Left lung (tissue), 10 donors: ENCODE data around the gene ALOX5AP. TPM values are rescaled to one million over a fixed set of nuclear protein-coding genes. Genes with fewer than 3 reads are reported as not detected.

ENCODE experiments used
- ATAC-seq: fragments of 200-7000 bp; cut with Tn5 transposase; one replicate; pipeline ENCODE4 v1.9.1; 2020; ENCODE audit warnings: moderate library complexity
- DNase-seq, 4 donors: peaks; one replicate each; pipeline ENCODE4 v3.0.0-alpha.2; 2013 to 2020
- H3K27ac ChIP-seq, 2 donors: fragments of 200-600 bp; sonication (generic) in 1 of 2; one replicate each; pipeline versions ENCODE4 v1.5.0 to v1.8.0; 2020 to 2021
- H3K27me3 ChIP-seq, 2 donors: fragments of 200-600 bp; sonication (generic) in 1 of 2; one replicate each; pipeline versions ENCODE4 v1.5.0 to v1.8.0; 2020 to 2021
- H3K36me3 ChIP-seq, 2 donors: fragments of 200-600 bp; sonication (generic) in 1 of 2; one replicate each; pipeline versions ENCODE4 v1.5.0 to v1.8.0; 2020 to 2021
- H3K4me1 ChIP-seq, 2 donors: fragments of 200-600 bp; one replicate each; pipeline ENCODE4 v1.8.0; 2021
- H3K4me3 ChIP-seq, 2 donors: fragments of 200-600 bp; sonication (generic) in 1 of 2; one replicate each; pipeline versions ENCODE4 v1.5.0 to v1.8.0; 2020 to 2021; ENCODE audit warnings: mild to moderate bottlenecking in 1 of 2
- H3K9me3 ChIP-seq, 2 donors: fragments of 200-600 bp; sonication (generic) in 1 of 2; one replicate each; pipeline versions ENCODE4 v1.5.0 to v1.8.0; 2020 to 2021
- CTCF ChIP-seq, 2 donors: fragments of 200-600 bp; sonication (generic) in 1 of 2; IDR thresholded peaks; one replicate each; pipeline versions ENCODE4 v1.5.0 to v1.8.0; 2021; ENCODE audit warnings: antibody characterized with exemption in 2 of 2
- intact Hi-C, 2 donors: fragments of 100-400 bp; cut with DNase I; formaldehyde crosslinking; loops; one replicate each; pipeline versions ENCODE4 v1.11.2 to v1.14.2; 2022
- polyA plus RNA-seq, 6 donors: library from polyadenylated mRNA; unstranded; fragments of 120-200 nt; gene quantifications; one replicate each; pipeline ENCODE4 v1.2.1, GENCODE V29; 2013; ENCODE audit not compliant: insufficient read length in 6 of 6
- total RNA-seq, 2 donors: library from RNA; stranded (reverse); fragmentation: NEBNext Ultra II Directional; extraction: Animal tissue kit (Norgen Biotek cat#: 25700); gene quantifications; one replicate each; pipeline ENCODE4 v1.2.1, GENCODE V29; 2021
- donor health status: DM: no; HTN: yes; CAD: no.
- donor health status: DM: no; HTN: no; CAD: no.

The ALOX5AP gene
- total and polyA plus RNA-seq, 8 donors = 2.6 to 201 (median 4.9) TPM

- DNase-seq (no peak), ATAC-seq (no peak)
- H3K4me1 ChIP-seq = peaks cover 0 to 64% of the 10 kb centered on the region in 2 donors
- no peak for TF ChIP-seq CTCF (IDR thresholded peaks at IDR 0.05)
- H3K9me3 ChIP-seq = no peaks in the 10 kb centered on the region
- intact Hi-C loops = no loop called here
- no peaks in the 10 kb centered on the region for H3K36me3 ChIP-seq
- H3K27me3 ChIP-seq = peaks cover 0 to 11% of the 10 kb centered on the region in 2 donors
- H3K4me3 ChIP-seq = peak overlapping the region; percentile 5 to 50
- peak overlapping the region; percentile 13 to 82 for H3K27ac ChIP-seq
These were observed 1.3 kb downstream of the ALOX5AP start for GRCh38 chr13:30736461-30737320.

- intact Hi-C loops = no loop called here
- Histone ChIP-seq H3K36me3 (no peaks in the 10 kb centered on the region), H3K27me3 (peaks cover 0 to under 1% of the 10 kb centered on the region in 2 donors), H3K27ac (peak overlapping the region in 1 of 2 donors; percentile 82), H3K4me3 (peak overlapping the region in 1 of 2 donors; percentile 50), H3K4me1 (peaks cover under 1 to 75% of the 10 kb centered on the region in 2 donors), H3K9me3 (no peaks in the 10 kb centered on the region)
- DNase-seq = peak in 1 of 4 donors; percentile 38
- no peak for TF ChIP-seq CTCF (IDR thresholded peaks at IDR 0.05)
- peak; percentile 31 for ATAC-seq
These were observed 2.4 kb downstream of the ALOX5AP start for GRCh38 chr13:30737511-30738337.

DNA sequence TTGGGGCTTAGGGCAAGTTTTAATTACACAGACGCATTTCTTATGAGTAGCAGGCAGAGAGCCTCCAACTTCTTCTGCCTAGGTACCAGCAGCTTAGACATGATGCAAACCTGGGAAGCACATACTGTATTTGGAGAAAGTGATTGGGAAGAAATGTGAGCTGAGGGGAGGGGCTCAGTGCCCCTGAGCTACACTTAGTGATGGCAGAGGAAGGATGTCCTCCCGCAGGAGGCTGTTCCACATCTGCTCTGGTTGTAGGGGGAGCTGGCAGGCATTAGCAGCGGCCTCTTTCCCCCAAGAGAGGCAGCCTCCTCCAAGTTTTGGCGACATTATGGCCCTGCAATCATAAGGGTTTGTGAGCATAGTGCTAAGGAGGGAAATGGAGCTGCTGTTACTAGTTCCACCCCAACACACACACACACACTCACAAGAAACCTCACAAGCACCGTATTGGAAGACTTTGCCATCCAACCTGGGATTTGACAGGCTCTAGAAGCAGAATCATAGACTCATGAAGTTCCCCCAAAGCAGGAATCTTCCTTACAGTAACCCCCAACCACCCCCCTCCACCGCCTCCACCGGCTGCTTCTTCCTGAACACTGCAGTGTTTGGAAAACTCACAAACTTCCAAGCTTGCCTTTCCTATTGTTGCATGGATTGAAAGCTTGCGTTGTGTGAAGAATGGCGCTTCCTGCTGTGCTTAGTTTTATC, 3.3 kb downstream of the ALOX5AP start:
- H3K9me3 ChIP-seq = no peaks in the 10 kb centered on the region
- intact Hi-C loops = no loop called here
- DNase-seq = no peak
- H3K36me3 ChIP-seq = no peaks in the 10 kb centered on the region
- no peaks in the 10 kb centered on the region for H3K27me3 ChIP-seq
- peak overlapping the region in 1 of 2 donors; percentile 82 for H3K27ac ChIP-seq
- peak overlapping the region in 1 of 2 donors; percentile 50 for H3K4me3 ChIP-seq
- no peak for ATAC-seq
- TF ChIP-seq CTCF (IDR thresholded peaks at IDR 0.05) = no peak
- peaks cover 10 to 79% of the 10 kb centered on the region in 2 donors for H3K4me1 ChIP-seq

GRCh38 chr13:30739237-30739528, 3.8 kb downstream of the ALOX5AP start:
- intact Hi-C loops = no loop called here
- Histone ChIP-seq H3K27ac (peak overlapping the region; percentile 64 to 82), H3K4me1 (peaks cover 15 to 79% of the 10 kb centered on the region in 2 donors), H3K4me3 (peak overlapping the region in 1 of 2 donors; percentile 50), H3K36me3 (no peaks in the 10 kb centered on the region), H3K9me3 (no peaks in the 10 kb centered on the region), H3K27me3 (no peaks in the 10 kb centered on the region)
- TF ChIP-seq CTCF (IDR thresholded peaks at IDR 0.05) = no peak
- no peak for ATAC-seq
- no peak for DNase-seq
